Stimulated activated effector memory CD8-positive, alpha-beta T cell treated with anti-CD3 and anti-CD28 coated beads, Interleukin-12 subunit alpha, Interleukin-12 subunit beta, amount 100 ng/mL, for 72 hours (primary cell): Measurements from ENCODE around the gene DPP9.

Experiments
- ATAC-seq: fragments of 150-1000 bp; cut with Tn5 transposase; 2 replicates; pipeline ENCODE4 v1.10.0; 2021
- DNase-seq, 2 donors: peaks; one replicate each; pipeline ENCODE4 v3.0.0; 2021 to 2022; ENCODE audit warnings: low spot score in 2 of 2
- H3K27ac Mint-ChIP-seq: one replicate; pipeline ENCODE4 v1.8.0; 2022; ENCODE audit warnings: mild to moderate bottlenecking, mixed read lengths
- H3K36me3 Mint-ChIP-seq: one replicate; pipeline ENCODE4 v1.8.0; 2022; ENCODE audit warnings: mild to moderate bottlenecking, mixed read lengths
- H3K4me1 Mint-ChIP-seq: one replicate; pipeline ENCODE4 v1.8.0; 2022; ENCODE audit warnings: mixed read lengths
- H3K4me3 Mint-ChIP-seq: one replicate; pipeline ENCODE4 v1.8.0; 2022; ENCODE audit warnings: mild to moderate bottlenecking, mixed read lengths
- H3K9me3 Mint-ChIP-seq: one replicate; pipeline ENCODE4 v1.8.0; 2022; ENCODE audit warnings: mixed read lengths

The DPP9 gene

DNA sequence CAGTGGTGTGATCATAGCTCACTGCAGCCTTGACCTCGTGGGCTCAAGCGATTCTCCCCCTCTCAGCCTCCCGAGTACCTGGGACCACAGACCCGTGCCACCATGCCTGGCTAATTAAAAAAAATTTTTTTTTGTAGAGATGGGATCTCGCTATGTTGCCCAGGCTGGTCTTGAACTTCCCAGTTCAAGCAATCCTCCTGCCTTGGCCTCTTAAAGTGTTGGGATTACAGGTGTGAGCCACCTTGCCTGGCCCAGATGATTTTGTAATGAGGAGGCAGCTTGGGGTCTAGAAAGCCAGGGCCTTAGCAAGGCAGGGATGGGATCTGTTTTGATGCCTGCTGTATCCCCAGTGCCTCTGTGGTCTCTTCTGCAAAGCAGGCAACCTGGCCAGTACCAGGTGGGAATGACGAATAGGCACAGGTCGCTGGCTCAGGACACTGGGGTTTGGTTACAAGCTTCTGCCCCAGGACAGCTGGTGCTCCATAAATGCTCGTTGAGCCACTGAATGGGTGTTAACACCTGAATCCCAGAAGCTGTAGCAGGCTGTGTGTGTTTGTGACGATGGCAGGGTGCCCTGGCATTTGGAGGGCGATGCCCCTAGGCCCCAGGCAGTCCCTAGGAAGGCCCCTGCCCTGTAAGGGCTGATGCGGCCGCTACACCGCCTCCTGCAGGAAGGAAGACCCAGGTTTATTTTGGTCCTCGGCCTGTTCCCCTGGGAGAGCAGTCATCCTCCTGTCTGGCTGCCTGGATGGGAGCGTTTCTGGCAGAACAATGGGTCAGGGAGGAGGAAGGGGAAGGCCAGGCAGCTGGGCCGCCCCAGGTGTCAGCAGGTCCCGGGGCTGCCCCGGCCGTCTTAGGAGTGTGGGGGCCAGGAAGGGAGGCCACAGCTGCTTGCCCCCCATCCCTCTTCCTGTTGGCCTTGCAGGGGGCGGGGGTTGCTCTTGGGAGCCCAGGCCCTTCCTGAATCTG, 75.7 kb downstream of the DPP9 start:
- Mint-ChIP-seq H3K9me3 (no peaks in the 10 kb centered on the region), H3K36me3 (peaks cover 39% of the 10 kb centered on the region), H3K4me1 (peaks cover 5% of the 10 kb centered on the region), H3K4me3 (no peak overlapping the region), H3K27ac (no peak overlapping the region)
- no peak for DNase-seq
- no peak for ATAC-seq

DNA sequence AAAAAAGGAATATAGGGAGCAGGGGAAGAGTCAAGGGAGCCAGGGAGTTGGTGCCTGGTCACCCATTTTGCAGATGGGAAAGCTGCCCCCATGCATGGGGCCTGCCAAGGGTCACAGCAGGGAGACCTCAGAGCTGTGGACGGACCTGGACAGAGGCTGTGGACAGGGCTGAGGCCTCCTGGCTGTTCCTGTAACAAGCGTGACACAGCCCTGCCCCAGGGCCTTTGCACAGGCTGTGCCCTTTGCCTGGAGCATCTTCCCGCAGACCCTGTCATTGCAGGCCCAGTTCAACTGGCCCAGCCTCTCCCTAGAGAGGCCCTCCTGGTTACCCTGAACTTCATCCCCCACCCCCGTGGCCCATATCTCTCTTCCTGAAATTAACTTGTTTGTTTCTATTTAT, 77.9 kb downstream of the DPP9 start:
- DNase-seq (no peak), ATAC-seq (no peak)
- H3K36me3 Mint-ChIP-seq, result peaks cover 34% of the 10 kb centered on the region
- H3K4me1 Mint-ChIP-seq, result peaks cover 11% of the 10 kb centered on the region
- H3K4me3 Mint-ChIP-seq, result no peak overlapping the region
- H3K9me3 Mint-ChIP-seq, result no peaks in the 10 kb centered on the region
- H3K27ac Mint-ChIP-seq, result no peak overlapping the region

DNA sequence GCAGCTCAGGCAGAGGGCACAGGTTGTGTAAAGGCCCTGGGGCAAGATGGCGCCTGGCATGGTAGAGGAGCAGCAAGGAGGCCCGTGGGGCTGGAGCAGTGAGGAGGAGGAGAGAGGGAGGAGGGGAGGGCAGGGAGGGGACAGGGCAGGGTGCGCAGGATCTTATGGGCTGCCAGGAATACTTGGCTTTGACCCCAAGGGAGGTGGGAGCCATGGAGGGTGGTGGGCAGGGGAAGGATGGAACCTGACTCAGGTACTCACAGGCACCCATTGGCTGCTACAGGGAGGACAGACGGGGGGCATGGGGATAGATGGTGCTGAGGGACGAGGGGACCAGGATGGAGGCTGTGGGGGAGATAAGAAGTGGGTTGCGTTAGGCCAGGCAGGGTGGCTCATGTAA, 81.0 kb downstream of the DPP9 start:
- Mint-ChIP-seq H3K4me3 (no peak overlapping the region), H3K27ac (no peak overlapping the region), H3K36me3 (peaks cover 22% of the 10 kb centered on the region), H3K4me1 (peaks cover 23% of the 10 kb centered on the region), H3K9me3 (no peaks in the 10 kb centered on the region)
- ATAC-seq, result no peak
- no peak for DNase-seq

DNA sequence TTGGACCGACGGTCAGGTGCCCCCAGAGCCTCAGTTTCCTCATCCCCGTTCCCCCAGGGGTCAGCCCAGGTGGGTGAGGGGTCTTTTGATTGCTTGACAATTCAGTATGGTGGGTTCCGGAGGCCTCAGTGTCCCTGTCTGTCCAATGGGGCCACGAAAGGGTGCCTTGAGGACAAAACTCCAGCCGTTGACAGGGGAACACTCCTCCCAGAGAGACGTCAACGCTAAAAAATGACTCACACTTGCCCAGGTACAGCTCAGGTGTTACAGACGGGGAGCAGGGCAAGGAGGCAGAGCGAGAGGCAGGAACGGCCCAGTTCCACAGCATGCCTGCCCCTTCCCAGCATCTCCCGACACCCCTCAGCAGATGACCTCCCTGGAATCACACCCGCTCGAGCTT, 82.5 kb downstream of the DPP9 start:
- no peaks in the 10 kb centered on the region for H3K9me3 Mint-ChIP-seq
- H3K36me3 Mint-ChIP-seq, result peaks cover 12% of the 10 kb centered on the region
- peaks cover 27% of the 10 kb centered on the region for H3K4me1 Mint-ChIP-seq
- peak overlapping the region; percentile 95 for H3K4me3 Mint-ChIP-seq
- ATAC-seq (no peak), DNase-seq (no peak)
- H3K27ac Mint-ChIP-seq, result peak overlapping the region; percentile 56

DNA sequence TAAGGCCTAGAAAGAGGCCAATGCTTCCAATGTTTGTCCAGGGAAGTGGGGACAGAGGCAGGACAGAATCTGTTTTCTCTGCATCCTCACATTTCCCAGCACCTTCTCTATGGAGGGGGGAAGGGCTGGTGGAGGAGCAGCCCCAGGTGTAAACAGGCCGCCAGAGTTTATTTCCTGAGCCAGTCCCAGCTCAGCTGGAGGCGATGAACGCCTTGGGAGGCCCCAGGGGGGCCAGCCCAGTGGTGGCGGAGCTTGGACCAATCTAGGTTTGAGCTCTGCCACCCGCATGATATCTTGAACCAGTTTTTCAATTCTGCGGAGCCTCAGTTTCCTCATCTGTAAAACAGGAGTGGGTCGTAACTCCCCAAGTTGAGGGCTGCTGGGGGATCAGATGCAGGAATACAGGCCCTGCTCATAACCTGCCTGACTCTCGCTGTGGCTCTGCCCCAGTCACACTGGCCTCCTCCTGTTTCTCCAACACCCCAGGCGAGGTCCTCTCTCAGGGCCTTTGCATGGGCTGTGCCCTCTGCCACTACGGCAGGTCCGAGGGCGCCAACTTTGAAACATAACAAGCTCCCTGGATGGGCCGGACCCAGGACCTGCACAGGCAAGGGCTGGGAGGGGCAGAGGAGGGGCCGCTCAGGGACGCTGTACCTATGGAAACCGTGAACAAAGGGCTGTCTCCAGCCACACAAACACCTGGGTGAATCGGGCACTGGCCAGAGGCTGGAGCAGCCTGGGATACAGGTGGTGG, 83.2 kb downstream of the DPP9 start:
- DNase-seq (no peak), ATAC-seq (no peak)
- Mint-ChIP-seq H3K4me3 (peak overlapping the region; percentile 95), H3K4me1 (peaks cover 27% of the 10 kb centered on the region), H3K27ac (peak overlapping the region; percentile 99), H3K9me3 (no peaks in the 10 kb centered on the region), H3K36me3 (peaks cover 11% of the 10 kb centered on the region)

DNA sequence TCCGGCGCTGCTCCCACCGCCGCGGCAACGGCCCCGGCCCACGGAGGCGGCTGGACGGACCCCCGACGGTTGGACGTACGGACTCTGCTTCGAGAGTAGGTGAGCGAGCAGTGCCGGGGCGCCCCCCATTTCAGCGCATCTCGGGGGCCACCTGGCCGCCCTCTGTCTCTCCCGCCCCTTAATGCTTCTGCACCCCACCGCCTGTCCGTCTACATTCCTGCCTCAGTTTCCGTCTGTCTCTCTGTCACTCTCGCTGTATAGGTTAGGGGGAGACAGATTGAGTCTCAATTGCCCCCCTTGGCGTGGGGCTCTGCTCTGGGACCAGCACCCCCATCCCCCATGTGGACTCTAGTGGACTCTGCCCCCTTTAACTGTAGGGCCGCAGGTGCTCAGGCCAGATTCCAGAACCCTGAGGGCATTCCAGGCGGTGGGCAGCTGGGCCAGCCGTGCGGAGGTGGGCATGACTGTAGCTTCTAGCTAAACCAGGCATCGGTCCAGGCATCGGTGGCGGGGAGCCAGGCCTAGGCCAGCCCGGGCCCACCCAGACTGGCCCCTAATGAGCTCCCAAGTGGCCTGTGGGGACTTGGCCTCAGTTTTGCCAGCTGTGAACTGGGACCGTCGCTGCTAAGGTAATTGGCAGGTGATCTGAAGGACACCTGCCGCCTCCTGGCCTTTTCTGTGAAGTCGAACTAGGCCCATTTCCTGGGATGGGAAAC, 84.0 kb downstream of the DPP9 start:
- H3K36me3 Mint-ChIP-seq, result peaks cover 11% of the 10 kb centered on the region
- H3K9me3 Mint-ChIP-seq, result no peaks in the 10 kb centered on the region
- ATAC-seq, result peak; percentile 0
- peak overlapping the region; percentile 99 for H3K27ac Mint-ChIP-seq
- peak overlapping the region; percentile 95 for H3K4me3 Mint-ChIP-seq
- peak in 1 of 2 donors; percentile 15 for DNase-seq
- H3K4me1 Mint-ChIP-seq, result peaks cover 31% of the 10 kb centered on the region

DNA sequence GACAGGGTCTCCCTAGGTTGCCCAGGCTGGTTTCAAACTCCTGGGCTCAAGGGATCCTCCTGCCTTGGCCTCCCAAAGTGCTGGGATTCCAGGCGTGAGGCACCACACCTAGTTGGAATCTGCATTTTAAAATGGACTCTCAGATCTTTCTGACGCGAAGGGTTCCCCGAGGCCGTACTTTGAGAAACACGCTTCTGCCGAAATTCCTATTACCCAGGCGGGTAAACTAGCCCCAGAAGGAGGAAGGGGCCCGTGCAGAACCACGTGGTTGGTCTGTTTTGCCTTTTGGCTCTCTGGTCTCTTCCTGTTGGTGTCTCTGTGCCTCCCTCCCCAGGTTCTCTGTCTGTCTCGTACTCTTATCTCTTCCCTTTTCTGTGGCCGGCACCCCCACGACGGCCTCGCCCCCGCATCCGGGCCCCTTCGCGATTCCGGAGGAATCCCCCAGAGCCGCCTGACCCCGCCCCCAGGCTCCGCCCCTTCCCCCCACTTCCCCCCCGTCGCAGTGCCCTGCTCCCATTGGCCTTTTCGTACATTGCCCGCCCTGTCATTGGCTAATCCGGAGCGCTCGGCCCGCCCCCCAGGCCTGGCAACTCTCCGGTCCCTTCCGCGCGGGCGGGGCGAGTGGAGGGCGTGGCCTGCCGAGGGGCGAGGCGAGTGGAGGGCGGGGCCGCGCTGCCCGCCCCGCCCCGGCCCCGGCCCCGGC, 84.7 kb downstream of the DPP9 start, which contains the start of gene TNFAIP8L1:
Gene TNFAIP8L1 (plus strand): TSS at position 689 of the 703 bp plus-strand sequence. CDS start 12,354 bp downstream, outside the sequence.
- Mint-ChIP-seq H3K36me3 (peaks cover 11% of the 10 kb centered on the region), H3K27ac (peak within 1 kb of the TSS; percentile 99), H3K4me1 (peaks cover 38% of the 10 kb centered on the region), H3K9me3 (no peaks in the 10 kb centered on the region), H3K4me3 (peak within 1 kb of the TSS; percentile 95)
- ATAC-seq, result peak; percentile 92
- peak; percentile 99 for DNase-seq

DNA sequence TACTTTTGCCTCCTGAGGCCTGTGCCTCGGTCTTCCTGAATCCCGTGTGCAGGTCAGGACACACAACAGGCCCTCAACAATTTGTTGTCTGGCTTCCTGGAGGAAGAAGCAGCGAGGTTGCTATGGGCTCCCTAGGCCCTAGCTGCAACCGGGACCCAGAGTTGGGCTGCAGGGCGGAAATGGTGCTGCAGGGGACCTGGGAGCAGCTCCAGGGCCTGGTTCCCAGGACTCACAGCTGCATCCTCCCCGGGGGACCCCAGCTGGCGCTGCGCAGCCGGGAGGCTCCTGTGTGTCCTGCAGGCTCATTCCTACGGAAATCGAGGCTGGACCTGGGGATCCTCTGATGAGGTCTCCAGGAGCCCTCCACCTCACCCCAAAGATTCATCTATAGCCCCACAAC, 85.3 kb downstream of the DPP9 start:
- DNase-seq (no peak), ATAC-seq (no peak)
- peaks cover 11% of the 10 kb centered on the region for H3K36me3 Mint-ChIP-seq
- H3K4me1 Mint-ChIP-seq, result peaks cover 44% of the 10 kb centered on the region
- peak overlapping the region; percentile 95 for H3K4me3 Mint-ChIP-seq
- H3K27ac Mint-ChIP-seq, result peak overlapping the region; percentile 99
- no peaks in the 10 kb centered on the region for H3K9me3 Mint-ChIP-seq

DNA sequence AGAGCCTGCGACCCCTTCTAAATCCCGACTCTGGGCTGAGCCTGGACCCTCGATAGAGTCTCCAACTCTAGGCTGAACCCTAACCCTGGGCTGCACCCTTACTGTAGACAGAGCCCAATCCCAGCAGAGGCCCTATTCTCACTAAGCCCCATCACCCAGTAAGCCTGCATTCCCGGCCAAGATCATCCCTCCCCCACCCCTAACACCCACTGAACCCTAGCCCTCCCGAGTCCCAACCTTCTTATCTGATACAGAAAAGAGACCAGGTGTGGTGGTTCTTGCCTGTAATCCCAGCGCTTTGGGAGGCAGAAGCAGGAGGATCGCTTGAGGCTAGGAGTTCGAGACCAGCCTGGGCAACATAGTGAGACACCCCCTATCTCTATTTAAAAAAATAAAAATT, 86.9 kb downstream of the DPP9 start:
- no peak for ATAC-seq
- Mint-ChIP-seq H3K27ac (peak overlapping the region; percentile 67), H3K36me3 (peaks cover 11% of the 10 kb centered on the region), H3K4me1 (peaks cover 51% of the 10 kb centered on the region), H3K4me3 (peak overlapping the region; percentile 44), H3K9me3 (no peaks in the 10 kb centered on the region)
- DNase-seq, result no peak

DNA sequence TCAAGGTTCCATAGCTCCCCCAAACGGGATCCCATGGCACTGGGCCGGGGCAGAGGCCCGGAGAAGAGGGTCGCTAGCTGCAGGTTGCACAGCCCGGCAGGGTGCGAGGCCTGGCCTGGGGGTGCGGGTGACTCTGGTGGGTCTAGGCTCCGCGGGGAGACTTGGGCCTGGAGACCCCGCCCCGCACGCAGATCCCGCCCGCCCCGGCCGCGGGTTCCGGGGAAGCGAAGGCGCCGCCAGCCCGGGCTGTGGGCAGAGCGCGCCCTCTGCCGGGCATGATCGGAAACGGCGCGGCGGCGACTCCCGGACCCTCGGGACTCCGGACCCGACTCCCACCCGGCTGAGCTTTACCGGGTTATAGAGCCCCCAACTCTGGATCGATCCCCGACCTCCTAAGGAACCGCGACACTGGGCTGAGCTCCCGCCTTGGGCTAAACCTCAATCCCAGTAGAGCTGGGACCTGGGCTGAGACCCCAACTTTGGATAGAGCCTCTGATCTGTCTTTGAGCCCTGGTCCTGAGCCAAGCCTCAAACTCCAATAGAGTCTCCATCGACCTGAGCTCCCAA, 87.4 kb downstream of the DPP9 start:
- peak; percentile 91 to 92 for DNase-seq
- peak overlapping the region; percentile 44 for H3K4me3 Mint-ChIP-seq
- H3K9me3 Mint-ChIP-seq, result no peaks in the 10 kb centered on the region
- peak overlapping the region; percentile 67 for H3K27ac Mint-ChIP-seq
- ATAC-seq, result peak; percentile 29
- H3K36me3 Mint-ChIP-seq, result peaks cover 11% of the 10 kb centered on the region
- H3K4me1 Mint-ChIP-seq, result peaks cover 48% of the 10 kb centered on the region

DNA sequence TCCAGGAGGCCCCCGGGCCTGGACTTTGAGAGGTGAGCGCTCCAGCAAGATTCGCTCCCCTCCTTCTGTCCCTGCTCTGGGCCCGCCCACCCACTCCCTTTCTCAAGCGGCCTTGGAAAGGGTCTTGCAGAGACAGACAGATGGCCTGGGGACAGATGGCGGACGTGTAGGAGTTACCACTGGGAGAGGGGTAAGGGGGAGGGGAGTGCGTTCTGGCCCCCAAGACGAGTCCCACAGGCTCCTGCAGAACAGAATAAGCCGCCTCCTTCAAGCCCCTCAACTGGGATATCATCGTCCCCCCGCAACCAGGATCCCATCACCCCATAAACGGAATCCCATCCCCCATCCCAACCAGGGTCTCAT, 87.9 kb downstream of the DPP9 start:
- Mint-ChIP-seq H3K36me3 (peaks cover 11% of the 10 kb centered on the region), H3K27ac (peak overlapping the region; percentile 67), H3K9me3 (no peaks in the 10 kb centered on the region), H3K4me3 (peak overlapping the region; percentile 44), H3K4me1 (peaks cover 45% of the 10 kb centered on the region)
- ATAC-seq (no peak), DNase-seq (no peak)

DNA sequence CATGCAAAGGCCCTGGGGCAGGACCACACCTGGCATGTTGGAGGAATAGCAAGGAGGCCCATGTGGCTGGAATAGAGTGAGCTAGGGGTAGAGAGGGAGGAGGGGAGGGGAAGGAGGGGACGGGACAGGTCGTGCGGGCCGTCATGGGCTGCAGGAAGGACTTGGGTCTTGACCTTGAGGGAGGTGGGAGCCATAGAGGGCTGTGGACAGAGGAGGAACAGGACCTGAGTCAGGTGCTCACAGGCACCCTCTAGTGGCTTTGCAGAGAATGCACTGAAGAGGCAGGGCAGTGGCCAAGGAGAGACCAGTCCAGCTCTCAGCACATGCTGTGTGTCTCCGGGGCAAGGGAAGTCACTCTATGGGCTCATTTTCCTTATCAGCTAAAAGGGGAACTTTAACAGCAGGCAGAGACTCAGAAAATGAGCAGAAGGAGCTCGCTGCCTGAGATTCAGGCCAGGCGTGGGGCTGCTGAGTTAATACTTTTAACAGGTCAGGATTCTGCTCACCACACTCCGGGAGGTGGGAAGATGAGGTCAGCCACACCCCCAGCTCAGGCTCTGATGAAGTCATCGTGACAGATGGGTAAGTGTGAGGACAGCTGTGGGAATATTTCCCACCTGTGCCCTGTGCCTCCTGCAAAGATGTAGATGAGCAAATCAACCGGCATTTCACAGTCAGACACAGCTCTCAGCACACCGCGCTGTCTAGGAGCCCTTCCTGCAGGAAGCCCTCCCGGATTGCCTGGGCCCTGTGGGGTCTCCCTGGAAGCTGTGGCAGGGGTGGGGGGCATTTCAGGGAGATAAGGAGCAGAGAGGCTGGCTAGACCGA, 90.3 kb downstream of the DPP9 start:
- peak; percentile 67 for ATAC-seq
- peaks cover 30% of the 10 kb centered on the region for H3K4me1 Mint-ChIP-seq
- H3K27ac Mint-ChIP-seq, result peak overlapping the region; percentile 73

More for the DNA sequence above, 90.3 kb downstream of the DPP9 start:
- peak; percentile 40 to 77 for DNase-seq
- peak overlapping the region; percentile 12 for H3K4me3 Mint-ChIP-seq
- H3K9me3 Mint-ChIP-seq, result no peaks in the 10 kb centered on the region
- peaks cover 6% of the 10 kb centered on the region for H3K36me3 Mint-ChIP-seq
